ENCODE data around the gene NAV2.

Gene NAV2, protein sequence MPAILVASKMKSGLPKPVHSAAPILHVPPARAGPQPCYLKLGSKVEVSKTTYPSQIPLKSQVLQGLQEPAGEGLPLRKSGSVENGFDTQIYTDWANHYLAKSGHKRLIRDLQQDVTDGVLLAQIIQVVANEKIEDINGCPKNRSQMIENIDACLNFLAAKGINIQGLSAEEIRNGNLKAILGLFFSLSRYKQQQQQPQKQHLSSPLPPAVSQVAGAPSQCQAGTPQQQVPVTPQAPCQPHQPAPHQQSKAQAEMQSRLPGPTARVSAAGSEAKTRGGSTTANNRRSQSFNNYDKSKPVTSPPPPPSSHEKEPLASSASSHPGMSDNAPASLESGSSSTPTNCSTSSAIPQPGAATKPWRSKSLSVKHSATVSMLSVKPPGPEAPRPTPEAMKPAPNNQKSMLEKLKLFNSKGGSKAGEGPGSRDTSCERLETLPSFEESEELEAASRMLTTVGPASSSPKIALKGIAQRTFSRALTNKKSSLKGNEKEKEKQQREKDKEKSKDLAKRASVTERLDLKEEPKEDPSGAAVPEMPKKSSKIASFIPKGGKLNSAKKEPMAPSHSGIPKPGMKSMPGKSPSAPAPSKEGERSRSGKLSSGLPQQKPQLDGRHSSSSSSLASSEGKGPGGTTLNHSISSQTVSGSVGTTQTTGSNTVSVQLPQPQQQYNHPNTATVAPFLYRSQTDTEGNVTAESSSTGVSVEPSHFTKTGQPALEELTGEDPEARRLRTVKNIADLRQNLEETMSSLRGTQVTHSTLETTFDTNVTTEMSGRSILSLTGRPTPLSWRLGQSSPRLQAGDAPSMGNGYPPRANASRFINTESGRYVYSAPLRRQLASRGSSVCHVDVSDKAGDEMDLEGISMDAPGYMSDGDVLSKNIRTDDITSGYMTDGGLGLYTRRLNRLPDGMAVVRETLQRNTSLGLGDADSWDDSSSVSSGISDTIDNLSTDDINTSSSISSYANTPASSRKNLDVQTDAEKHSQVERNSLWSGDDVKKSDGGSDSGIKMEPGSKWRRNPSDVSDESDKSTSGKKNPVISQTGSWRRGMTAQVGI (N-terminal part only)

DNA sequence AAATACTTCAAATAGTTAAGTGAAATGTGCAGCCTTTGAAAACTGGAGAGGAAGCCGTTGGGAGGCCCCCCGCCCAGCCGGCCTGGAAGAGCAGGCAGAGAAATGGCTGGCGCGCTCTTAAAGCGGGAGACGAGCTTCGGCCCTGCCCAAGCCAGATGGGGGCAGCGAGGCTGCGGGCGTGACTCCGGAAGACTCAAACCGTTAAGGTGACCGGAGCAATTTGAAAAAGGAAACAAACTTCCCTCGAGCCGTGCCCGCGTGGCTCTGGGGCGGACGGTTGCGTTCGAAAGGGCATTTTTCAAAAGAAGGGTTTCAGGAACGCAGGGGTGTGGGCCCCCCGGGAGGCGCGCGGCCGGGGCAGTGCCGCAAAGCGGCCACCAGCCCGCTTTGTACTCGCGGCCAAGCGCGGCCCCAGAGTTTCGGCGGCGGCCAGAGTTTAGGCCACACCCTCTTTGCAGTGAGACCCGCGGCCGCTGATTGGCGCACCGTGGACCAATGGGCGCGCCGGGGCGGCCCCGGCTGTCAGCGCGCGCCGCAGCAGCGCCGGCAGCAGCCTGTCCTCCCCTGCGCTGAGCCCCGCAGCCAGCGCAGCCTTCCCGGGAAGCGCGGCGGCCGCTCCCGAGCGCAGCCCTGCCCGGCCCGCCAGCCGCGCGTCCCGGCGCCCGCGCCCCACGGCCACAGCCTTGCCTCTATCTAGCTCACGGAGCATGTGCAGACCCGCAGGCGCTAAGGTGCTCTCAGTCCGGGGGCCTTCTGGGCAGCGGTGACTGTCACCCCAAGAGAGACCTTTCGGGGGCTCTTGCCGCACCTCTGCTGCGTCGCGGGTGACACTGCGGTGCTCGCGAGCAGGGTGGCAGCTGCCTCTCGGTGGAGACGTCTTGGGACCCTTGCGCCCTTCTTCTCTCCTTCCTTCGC lies at the start of gene NAV2:
Gene NAV2, plus strand, starts transcription at position 557 of the 915 bp plus-strand sequence. CDS start 859 bp downstream, outside the sequence.
- peak; percentile 39 for DNase-seq (ENCODE audit: low read depth, low spot score)

- DNase-seq (ENCODE audit: low read depth, low spot score), result no peak
Observed at GRCh38 chr11:19663206-19663605, 49.4 kb upstream of the NAV2 start.

GRCh38 chr11:19664886-19665548 lies 47.6 kb upstream of the NAV2 start:
- DNase-seq (ENCODE audit: low read depth, low spot score), result no peak

DNA sequence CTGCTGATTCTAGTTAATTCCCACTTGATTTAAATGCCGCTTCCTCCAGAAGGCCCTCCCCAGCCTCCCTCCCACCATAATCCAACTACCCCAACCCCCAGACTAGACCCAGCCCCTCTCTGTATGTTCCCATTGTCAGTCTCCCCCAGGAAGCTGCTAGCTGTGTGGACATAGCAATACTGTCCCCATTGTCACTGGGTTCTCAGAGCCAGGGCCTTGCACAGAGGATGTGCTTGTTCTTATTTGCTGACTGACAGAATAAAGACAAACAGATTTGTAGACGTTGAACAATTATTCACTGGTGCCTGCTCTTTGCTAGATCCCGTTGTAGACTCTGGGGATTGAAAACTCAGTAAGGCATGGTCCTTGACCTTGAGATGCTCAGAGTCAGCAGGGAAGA lies 45.7 kb upstream of the NAV2 start:
- no peak for DNase-seq (ENCODE audit: low read depth, low spot score)

GRCh38 chr11:19669511-19669910 lies 43.1 kb upstream of the NAV2 start:
- no peak for DNase-seq (ENCODE audit: low read depth, low spot score)

DNA sequence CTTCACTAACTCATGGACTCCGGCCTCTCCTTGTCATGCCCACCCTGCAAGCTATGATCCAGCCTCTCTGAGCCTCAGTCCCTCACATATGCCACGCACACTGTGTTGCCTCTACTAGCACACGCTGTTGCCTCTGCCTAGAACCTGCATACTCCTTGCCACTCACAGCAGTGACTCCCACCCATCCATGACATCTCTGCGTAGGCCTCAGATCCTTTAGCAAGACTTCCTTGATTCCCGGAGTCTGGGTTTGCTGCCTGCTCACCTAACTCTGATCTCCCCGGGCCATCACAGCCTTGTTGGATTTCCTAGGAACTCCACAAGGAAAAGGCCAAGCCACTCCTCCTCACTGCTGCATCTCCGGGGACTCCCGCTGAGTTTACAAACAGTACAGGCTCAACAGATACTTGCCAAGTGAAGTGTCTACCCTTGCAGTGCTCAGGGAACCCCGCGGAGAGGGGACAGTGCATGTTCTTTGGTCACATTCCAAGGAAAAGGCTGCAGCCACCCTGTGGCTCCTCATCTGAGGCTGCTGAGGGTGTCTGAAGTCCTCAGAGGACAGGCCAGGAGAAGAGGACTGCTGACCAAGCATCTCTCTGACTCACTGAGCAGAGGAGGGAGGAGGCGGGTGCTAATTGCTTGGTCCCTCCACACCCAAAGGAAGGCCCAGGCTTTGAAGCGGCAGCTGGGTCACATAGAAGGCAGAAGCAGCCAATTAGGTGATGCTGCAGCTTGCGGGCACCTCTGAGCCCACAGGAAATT lies 42.4 kb upstream of the NAV2 start:
- no peak for DNase-seq (ENCODE audit: low read depth, low spot score)

- DNase-seq (ENCODE audit: low read depth, low spot score), result no peak
Observed at GRCh38 chr11:19672586-19673206, 39.9 kb upstream of the NAV2 start.

DNA sequence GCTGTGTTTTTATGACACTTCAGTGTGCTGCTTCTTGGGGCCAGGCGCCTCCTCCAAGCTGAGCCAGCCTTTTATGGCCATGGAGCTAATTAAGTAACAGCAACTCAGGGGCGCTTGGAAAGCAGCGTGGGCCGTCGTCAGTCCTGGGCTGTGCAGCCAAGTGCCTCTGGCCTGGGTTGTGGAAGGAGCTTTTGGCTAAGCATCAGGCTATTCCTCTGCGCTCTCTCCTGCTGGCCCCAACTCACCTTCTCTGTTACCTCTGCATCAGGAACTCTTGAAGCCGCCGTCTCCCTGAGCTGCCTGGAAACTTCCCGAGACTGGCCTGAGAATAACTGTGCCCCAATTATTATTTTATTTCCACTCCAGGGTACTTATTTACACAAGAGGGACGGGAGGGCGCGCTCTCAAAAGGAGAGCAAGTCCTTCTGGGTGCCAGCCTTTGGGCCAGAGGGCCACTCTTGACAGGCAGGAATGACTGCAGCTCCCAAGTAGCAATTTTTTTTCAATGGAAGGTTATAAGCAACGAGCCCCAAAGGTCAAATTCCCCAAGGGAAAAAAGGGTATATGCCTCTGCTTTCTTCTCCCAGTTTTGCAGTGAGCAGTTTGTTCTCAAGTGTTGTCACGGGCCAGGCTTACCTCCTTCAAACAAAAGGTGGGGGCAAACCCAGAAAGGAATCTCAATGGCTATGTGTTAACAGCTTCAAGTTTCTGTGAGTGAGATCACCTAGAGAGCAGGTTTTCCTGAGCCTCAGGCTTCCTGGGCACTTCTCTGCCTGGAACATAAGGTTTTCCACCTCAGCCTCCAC lies 38.5 kb upstream of the NAV2 start:
- DNase-seq (ENCODE audit: low read depth, low spot score), result no peak

- no peak for DNase-seq (ENCODE audit: low read depth, low spot score)
Observed at GRCh38 chr11:19674836-19675235, 37.8 kb upstream of the NAV2 start.

DNA sequence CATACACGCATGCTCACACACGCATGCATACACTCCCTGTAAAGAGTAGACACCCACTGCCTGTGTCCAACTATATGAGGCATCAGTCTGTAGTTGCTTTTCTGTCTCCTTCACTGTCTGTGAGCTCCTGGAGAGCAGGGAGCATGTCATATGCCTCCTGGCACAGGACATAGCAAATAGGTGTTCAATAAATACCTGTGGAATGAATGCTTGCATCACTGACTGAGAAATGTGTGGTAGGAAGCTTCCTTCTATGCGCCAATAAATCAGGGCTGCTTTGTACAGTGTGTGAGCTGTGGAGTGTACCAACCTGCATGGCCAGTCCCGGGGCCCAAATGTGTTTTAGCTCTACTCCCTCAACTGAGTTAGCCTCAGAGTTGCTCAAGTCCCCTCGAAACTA lies 37.2 kb upstream of the NAV2 start:
- no peak for DNase-seq (ENCODE audit: low read depth, low spot score)

- DNase-seq (ENCODE audit: low read depth, low spot score), result no peak
Observed at GRCh38 chr11:19676475-19677380, 35.9 kb upstream of the NAV2 start.

GRCh38 chr11:19677381-19678080 lies 35.1 kb upstream of the NAV2 start:
- no peak for DNase-seq (ENCODE audit: low read depth, low spot score)

DNA sequence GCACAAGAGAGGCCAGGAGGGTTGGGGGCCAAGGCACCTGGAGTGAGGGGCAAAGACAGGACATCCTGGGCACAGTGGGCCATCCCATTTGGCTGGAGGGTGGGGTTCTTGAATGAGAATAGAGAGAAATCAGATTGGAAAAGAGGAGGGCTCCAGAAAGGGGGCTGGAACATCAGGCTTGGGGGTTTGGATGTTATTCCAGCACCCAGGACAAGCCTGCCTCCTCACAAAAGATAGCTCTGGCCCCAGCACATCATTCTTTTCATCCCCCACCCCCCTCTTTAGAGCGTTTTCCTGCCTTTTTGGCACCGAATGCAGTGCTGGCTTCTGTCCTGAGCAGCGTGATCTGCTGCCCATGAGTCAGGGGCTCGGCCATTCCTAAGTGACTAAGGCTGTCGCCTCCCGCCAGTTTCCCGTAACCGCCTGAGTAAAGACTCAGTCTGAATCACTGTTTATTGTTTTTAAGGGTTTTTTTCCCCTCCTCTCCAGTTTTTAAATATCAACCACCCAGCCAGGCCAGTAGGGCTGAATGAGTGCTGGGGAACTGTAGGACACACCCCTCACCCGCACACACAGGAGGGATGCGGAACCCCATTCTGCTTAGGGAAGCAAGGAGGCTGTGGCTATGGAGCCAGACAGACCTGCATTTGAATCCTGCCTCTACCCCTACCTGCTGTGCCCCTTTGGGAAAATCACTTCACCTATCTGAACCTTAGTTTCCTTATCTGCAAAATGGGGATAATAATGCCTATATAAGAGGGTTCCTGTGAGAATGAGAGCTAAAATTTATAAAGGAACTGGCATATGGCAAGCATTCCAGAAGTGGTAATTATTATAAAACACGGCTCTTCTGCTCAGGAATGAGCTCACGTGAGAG lies 32.4 kb upstream of the NAV2 start:
- DNase-seq (ENCODE audit: low read depth, low spot score), result no peak

- DNase-seq (ENCODE audit: low read depth, low spot score), result no peak
Observed at GRCh38 chr11:19680829-19681368, 31.7 kb upstream of the NAV2 start.

DNA sequence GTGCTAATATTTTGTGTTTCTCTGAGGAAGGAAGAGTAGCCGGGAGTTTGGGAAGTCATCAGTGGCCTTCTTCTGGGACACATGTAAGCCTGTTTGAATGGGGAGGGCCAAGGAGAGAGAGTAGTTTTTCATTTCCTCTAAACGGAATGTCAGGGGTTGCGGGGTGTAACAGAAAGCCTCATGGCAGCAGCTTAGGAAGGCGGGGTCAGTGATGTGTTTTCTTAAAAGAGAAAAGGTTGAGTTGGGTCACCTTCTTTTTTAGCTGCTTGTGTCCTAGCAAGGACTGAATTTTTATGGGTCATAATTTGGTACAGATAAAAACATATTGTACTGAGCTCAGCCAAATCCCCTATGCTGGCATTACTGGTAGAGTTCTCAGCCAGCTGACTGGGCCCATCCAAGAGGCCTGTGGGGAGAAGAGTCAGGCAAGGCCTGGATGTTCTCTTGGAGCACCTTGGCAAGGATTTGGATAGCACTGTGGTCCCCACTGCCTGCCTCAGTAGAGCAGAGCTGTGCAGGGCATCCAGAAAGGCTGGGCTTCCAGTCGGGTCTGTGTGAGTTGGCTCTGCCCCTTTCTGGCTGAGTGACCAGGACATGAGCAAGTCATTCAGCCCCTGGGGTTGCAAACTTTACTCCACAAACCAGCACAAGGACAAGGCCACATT lies 29.4 kb upstream of the NAV2 start:
- DNase-seq (ENCODE audit: low read depth, low spot score), result no peak

Measured in activated CD4-positive, CD25-positive, alpha-beta regulatory T cell treated with anti-CD3 and anti-CD28 coated beads, Interleukin-2, amount 50 U/mL, for 16 hours (primary cell).